Fibroblast of upper back skin (primary cell): Measurements from ENCODE around the gene ASB2.
A peak's percentile ranks its signal among the peaks of the same experiment; 100 is the strongest.

ENCODE experiments used
- DNase-seq: peaks from one replicate; pipeline ENCODE4 v3.0.0-alpha.2; 2013

Gene ASB2

GRCh38 chr14:94000267-94000666 lies 23.9 kb upstream of the ASB2 start:
- DNase-seq, result no peak

- DNase-seq, result no peak
These were observed 23.2 kb upstream of the ASB2 start for GRCh38 chr14:93999573-93999972.

- DNase-seq, result no peak
These were observed 22.6 kb upstream of the ASB2 start for GRCh38 chr14:93998871-93999403.

GRCh38 chr14:93997916-93998870 lies 21.8 kb upstream of the ASB2 start:
- no peak for DNase-seq

- DNase-seq, result no peak
These were observed 20.7 kb upstream of the ASB2 start, which contains the start of gene CCDC197 for GRCh38 chr14:93997082-93997481. TSS of gene CCDC197 (plus strand) at chr14:93997301. CDS start at chr14:93998132, 831 bp downstream.

- no peak for DNase-seq
These were observed 19.8 kb upstream of the ASB2 start for GRCh38 chr14:93996130-93996695.

- DNase-seq, result peak; percentile 60
These were observed 18.7 kb upstream of the ASB2 start for GRCh38 chr14:93994919-93995682.

- DNase-seq, result no peak
These were observed 17.0 kb upstream of the ASB2 start for GRCh38 chr14:93993382-93993781.

- no peak for DNase-seq
These were observed 15.3 kb upstream of the ASB2 start for GRCh38 chr14:93991649-93992048.

GRCh38 chr14:93991212-93991611 lies 14.8 kb upstream of the ASB2 start:
- no peak for DNase-seq

- DNase-seq, result no peak
These were observed 13.6 kb upstream of the ASB2 start for GRCh38 chr14:93989939-93990338.

GRCh38 chr14:93987815-93988476 lies 11.6 kb upstream of the ASB2 start:
- DNase-seq, result no peak

- DNase-seq, result no peak
These were observed 11.0 kb upstream of the ASB2 start for GRCh38 chr14:93987376-93987775.

GRCh38 chr14:93986955-93987354 lies 10.6 kb upstream of the ASB2 start:
- DNase-seq, result no peak

GRCh38 chr14:93984987-93985410 lies 8.6 kb upstream of the ASB2 start:
- peak; percentile 90 for DNase-seq

GRCh38 chr14:93984070-93984469 lies 7.7 kb upstream of the ASB2 start:
- DNase-seq, result peak; percentile 25

- DNase-seq, result no peak
These were observed 6.0 kb upstream of the ASB2 start for GRCh38 chr14:93982230-93983007.

- no peak for DNase-seq
These were observed 5.2 kb upstream of the ASB2 start for GRCh38 chr14:93981316-93982229.

- no peak for DNase-seq
These were observed 4.3 kb upstream of the ASB2 start for GRCh38 chr14:93980456-93981201.

- DNase-seq, result no peak
These were observed 2.4 kb upstream of the ASB2 start for GRCh38 chr14:93978735-93979134.
